HG02885 (cell line): ENCODE data around the gene CSF1.
"Not testable (repeated sequence)": the region's sequence is repeated elsewhere in the genome, so short reads cannot be mapped to it uniquely, and the experiment has no call there.

Experiments used
- ATAC-seq: cut with Tn5 transposase; IDR thresholded peaks from one replicate; pipeline ENCODE4 v1.9.1; 2021; ENCODE audit warnings: mild to moderate bottlenecking; ENCODE audit not compliant: unreplicated experiment, poor library complexity

The CSF1 gene

GRCh38 chr1:109917768-109918606 is 7.3 kb downstream of the CSF1 start:
- no peak for ATAC-seq

- no peak for ATAC-seq
These were observed 8.0 kb downstream of the CSF1 start for GRCh38 chr1:109918671-109919070.

GRCh38 chr1:109919303-109919702 is 8.7 kb downstream of the CSF1 start:
- ATAC-seq: no peak

GRCh38 chr1:109920391-109920790 is 9.7 kb downstream of the CSF1 start:
- ATAC-seq: not testable (repeated sequence)

- ATAC-seq: no peak
These were observed 11.7 kb downstream of the CSF1 start for GRCh38 chr1:109922326-109922725.

GRCh38 chr1:109923131-109923945 is 12.7 kb downstream of the CSF1 start:
- ATAC-seq: no peak

GRCh38 chr1:109923946-109924275 is 13.3 kb downstream of the CSF1 start:
- no peak for ATAC-seq

- no peak for ATAC-seq
These were observed 13.7 kb downstream of the CSF1 start for GRCh38 chr1:109924316-109924715.

- no peak for ATAC-seq
These were observed 14.7 kb downstream of the CSF1 start for GRCh38 chr1:109925159-109925990.

- no peak for ATAC-seq
These were observed 16.1 kb downstream of the CSF1 start for GRCh38 chr1:109926662-109927300.

- no peak for ATAC-seq
These were observed 16.7 kb downstream of the CSF1 start for GRCh38 chr1:109927356-109927755.

- no peak for ATAC-seq
These were observed 17.3 kb downstream of the CSF1 start for GRCh38 chr1:109927911-109928321.

GRCh38 chr1:109928591-109929111 is 18.0 kb downstream of the CSF1 start:
- no peak for ATAC-seq

- ATAC-seq: no peak
These were observed 18.5 kb downstream of the CSF1 start for GRCh38 chr1:109929170-109929569.

GRCh38 chr1:109929588-109930251 is 19.1 kb downstream of the CSF1 start:
- ATAC-seq: no peak

- no peak for ATAC-seq
These were observed 19.8 kb downstream of the CSF1 start for GRCh38 chr1:109930252-109930993.

- no peak for ATAC-seq
These were observed 20.6 kb downstream of the CSF1 start for GRCh38 chr1:109931189-109931731.

- ATAC-seq: no peak
These were observed 21.4 kb downstream of the CSF1 start for GRCh38 chr1:109931911-109932636.
